HepG2 (cell line): ENCODE results near the gene ST6GALNAC6. TPM values are rescaled to one million over a fixed set of nuclear protein-coding genes. Genes with fewer than 3 reads are reported as not detected.

Experiments
- ARHGAP35 ChIP-seq: sonication (generic); formaldehyde crosslinking; IDR thresholded peaks from 2 replicates; pipeline ENCODE4 v1.9.0; 2022; ENCODE audit warnings: mild to moderate bottlenecking, inconsistent platforms, moderate library complexity, missing genetic modification reagents, borderline replicate concordance
- BORCS8-MEF2B ChIP-seq: sonication (generic); formaldehyde crosslinking; IDR thresholded peaks from 2 replicates; pipeline ENCODE4 v1.8.0; 2022; ENCODE audit warnings: mild to moderate bottlenecking, missing genetic modification reagents
- CCAR2 ChIP-seq: fragments of 200-400 bp; formaldehyde crosslinking; optimal IDR thresholded peaks from 2 replicates; pipeline ENCODE3; 2018; ENCODE audit warnings: low read depth, mild to moderate bottlenecking, low read length, moderate library complexity
- CHCHD3 ChIP-seq: sonication (generic); formaldehyde crosslinking; IDR thresholded peaks from 2 replicates; pipeline ENCODE4 v1.8.0; 2022; ENCODE audit warnings: mild to moderate bottlenecking, missing genetic modification reagents, moderate library complexity
- FOSL2 ChIP-seq: sonication (generic); formaldehyde crosslinking; IDR thresholded peaks from 2 replicates; pipeline ENCODE4 v1.4.0; 2020; ENCODE audit warnings: missing genetic modification reagents
- FOXA1 ChIP-seq, 2 experiments: fragments of 450-650 bp in 1 of 2; sonication (generic) in 1 of 2; formaldehyde crosslinking in 1 of 2; IDR thresholded peaks; 2 replicates each; pipeline versions ENCODE4 v1.4.0 to v1.6.1; 2016 to 2020; ENCODE audit warnings: missing genetic modification reagents in 1 of 2
- GABPB1 ChIP-seq: IDR thresholded peaks from 2 replicates; pipeline ENCODE4 v1.6.1; 2016; ENCODE audit warnings: mild to moderate bottlenecking, missing genetic modification reagents, moderate library complexity, missing compliant biosample characterization
- GATAD1 ChIP-seq: IDR thresholded peaks from 2 replicates; pipeline ENCODE4 v1.6.1; 2016; ENCODE audit warnings: missing genetic modification reagents, missing compliant biosample characterization
- GLMP ChIP-seq: sonication (generic); formaldehyde crosslinking; IDR thresholded peaks from 2 replicates; pipeline ENCODE4 v1.9.0; 2021; ENCODE audit warnings: missing genetic modification reagents, mild to moderate bottlenecking, borderline replicate concordance
- HIC2 ChIP-seq: sonication (generic); formaldehyde crosslinking; IDR thresholded peaks from 2 replicates; pipeline ENCODE4 v1.9.0; 2022; ENCODE audit warnings: low read depth, missing genetic modification reagents
- HOXA7 ChIP-seq: sonication (generic); formaldehyde crosslinking; IDR thresholded peaks from 2 replicates; pipeline ENCODE4 v1.8.1; 2022; ENCODE audit warnings: mild to moderate bottlenecking, missing genetic modification reagents, moderate library complexity
- HOXD1 ChIP-seq: sonication (generic); formaldehyde crosslinking; IDR thresholded peaks from 2 replicates; pipeline ENCODE4 v1.5.0; 2020; ENCODE audit warnings: missing genetic modification reagents
- KDM3A ChIP-seq: IDR thresholded peaks from 2 replicates; pipeline ENCODE4 v1.6.1; 2018; ENCODE audit warnings: low read depth, missing compliant biosample characterization
- MTA1 ChIP-seq: sonication (generic); formaldehyde crosslinking; IDR thresholded peaks from 2 replicates; pipeline ENCODE4 v1.4.0; 2020; ENCODE audit warnings: missing genetic modification reagents, mild to moderate bottlenecking, borderline replicate concordance
- MXI1 ChIP-seq: IDR thresholded peaks from 3 replicates; pipeline ENCODE4 v1.6.1; 2012; ENCODE audit warnings: low read depth, low read length, inconsistent platforms, borderline replicate concordance
- SNAPC2 ChIP-seq: sonication (generic); formaldehyde crosslinking; IDR thresholded peaks from 2 replicates; pipeline ENCODE4 v1.8.1; 2022; ENCODE audit warnings: mild to moderate bottlenecking, missing genetic modification reagents
- SUZ12 ChIP-seq: fragments of 150-350 bp; IDR thresholded peaks from 2 replicates; pipeline ENCODE4 v1.6.1; 2014; ENCODE audit warnings: low read depth, low read length
- ZBTB20 ChIP-seq: sonication (generic); formaldehyde crosslinking; IDR thresholded peaks from 2 replicates; pipeline ENCODE4 v1.8.1; 2023; ENCODE audit warnings: missing genetic modification reagents, low read depth, mild to moderate bottlenecking, borderline replicate concordance
- ZBTB37 ChIP-seq: sonication (generic); formaldehyde crosslinking; IDR thresholded peaks from 2 replicates; pipeline ENCODE4 v1.4.0; 2020; ENCODE audit warnings: mild to moderate bottlenecking, missing genetic modification reagents
- ZNF143 ChIP-seq: sonication (generic); formaldehyde crosslinking; IDR thresholded peaks from 2 replicates; pipeline ENCODE4 v1.4.0; 2020; ENCODE audit warnings: missing genetic modification reagents
- ZNF333 ChIP-seq: sonication (generic); formaldehyde crosslinking; IDR thresholded peaks from 2 replicates; pipeline ENCODE4 v1.4.0; 2020; ENCODE audit warnings: mild to moderate bottlenecking, missing genetic modification reagents, borderline replicate concordance
- ZNF337 ChIP-seq: sonication (generic); formaldehyde crosslinking; IDR thresholded peaks from 2 replicates; pipeline ENCODE4 v1.5.1; 2020; ENCODE audit warnings: missing genetic modification reagents, low read depth, mild to moderate bottlenecking, borderline replicate concordance
- ZNF367 ChIP-seq: sonication (generic); formaldehyde crosslinking; IDR thresholded peaks from 2 replicates; pipeline ENCODE4 v1.4.0; 2020; ENCODE audit warnings: missing genetic modification reagents, borderline replicate concordance
- ZNF431 ChIP-seq: sonication (generic); formaldehyde crosslinking; IDR thresholded peaks from 2 replicates; pipeline ENCODE4 v1.9.0; 2022; ENCODE audit warnings: missing genetic modification reagents, low read depth, mild to moderate bottlenecking, borderline replicate concordance
- ZNF567 ChIP-seq: sonication (generic); formaldehyde crosslinking; IDR thresholded peaks from 2 replicates; pipeline ENCODE4 v1.8.1; 2023; ENCODE audit warnings: mild to moderate bottlenecking, missing genetic modification reagents, borderline replicate concordance
- ZNF572 ChIP-seq: sonication (generic); formaldehyde crosslinking; IDR thresholded peaks from 2 replicates; pipeline ENCODE4 v1.5.1; 2020; ENCODE audit warnings: mild to moderate bottlenecking, missing genetic modification reagents
- ZNF576 ChIP-seq: sonication (generic); formaldehyde crosslinking; IDR thresholded peaks from 2 replicates; pipeline ENCODE4 v1.4.0; 2020; ENCODE audit warnings: mild to moderate bottlenecking, missing genetic modification reagents
- ZNF761 ChIP-seq: sonication (generic); formaldehyde crosslinking; conservative IDR thresholded peaks from 2 replicates; pipeline ENCODE4 v1.4.0; 2020; ENCODE audit warnings: mild to moderate bottlenecking, missing genetic modification reagents
- ZNF788 ChIP-seq: sonication (generic); formaldehyde crosslinking; IDR thresholded peaks from 2 replicates; pipeline ENCODE4 v1.5.0; 2020; ENCODE audit warnings: mild to moderate bottlenecking, missing genetic modification reagents, borderline replicate concordance
- polyA plus RNA-seq, 8 experiments: library from polyadenylated mRNA; depleted of rRNA in 3 of 8; stranded (reverse) in 7 of 8; unstranded in 1 of 8; fragments of >200 nt; fragmentation: Illumina TruSeq in 4 of 8; extraction: Trizol in 4 of 8; gene quantifications; 2 replicates each; pipeline versions ENCODE4 v1.2.1 to v1.2.3, GENCODE V29; 2011 to 2016; ENCODE audit warnings: low read depth in 4 of 8, missing spikeins in 1 of 8, mixed read lengths in 1 of 8; ENCODE audit not compliant: insufficient read depth in 1 of 8
- total RNA-seq, 5 experiments: library from RNA; depleted of rRNA; stranded (reverse); fragments of >200 nt; fragmentation: Illumina TruSeq; extraction: Trizol; gene quantifications; 2 replicates each; pipeline ENCODE4 v1.2.3, GENCODE V29; 2016; ENCODE audit warnings: low read depth in 1 of 5

Gene ST6GALNAC6
- total and polyA plus RNA-seq, 2 of the 13 experiments (the other 11 are each of a cell fraction or from before 2014, with no cell fraction given) = 18.5 to 65.4 TPM

GRCh38 chr9:127943731-127944144 is 44.3 kb upstream of the ST6GALNAC6 start (continued):
- peak; percentile 27; the same call in 1 of the 2 replicates for TF ChIP-seq ZNF788
- no peak for TF ChIP-seq GATAD1 (CRISPR knock-in tag)
- TF ChIP-seq FOSL2 (CRISPR knock-in tag) = peak; percentile 47; the same call in 1 of the 2 replicates
- TF ChIP-seq ZNF367 (CRISPR knock-in tag) = no peak
- no peak for TF ChIP-seq FOXA1 (IDR thresholded peaks at IDR 0.05)
- TF ChIP-seq FOXA1 (CRISPR knock-in tag; IDR thresholded peaks at IDR 0.05) = no peak
- no peak for TF ChIP-seq ZNF567 (CRISPR knock-in tag)
- peak; percentile 30; the same call in 1 of the 3 replicates for TF ChIP-seq MXI1
- no peak for TF ChIP-seq BORCS8-MEF2B
- TF ChIP-seq ZNF576 (CRISPR knock-in tag) = no peak
- TF ChIP-seq HIC2 (CRISPR knock-in tag) = no peak
- TF ChIP-seq ZBTB20 (CRISPR knock-in tag) = no peak
- TF ChIP-seq ZNF143 (CRISPR knock-in tag) = no peak
- no peak for TF ChIP-seq ZNF572 (CRISPR knock-in tag)
- no peak for TF ChIP-seq KDM3A (CRISPR knock-in tag)
- no peak for TF ChIP-seq SUZ12
- TF ChIP-seq ZBTB37 (CRISPR knock-in tag) = no peak
- no peak for TF ChIP-seq CCAR2
- no peak for TF ChIP-seq SNAPC2 (CRISPR knock-in tag)
- no peak for TF ChIP-seq CHCHD3 (CRISPR knock-in tag)
- no peak for TF ChIP-seq ZNF431 (CRISPR knock-in tag)
- no peak for TF ChIP-seq ARHGAP35 (CRISPR knock-in tag)
- no peak for TF ChIP-seq MTA1 (CRISPR knock-in tag)
- TF ChIP-seq GABPB1 (CRISPR knock-in tag) = peak; percentile 57
- TF ChIP-seq ZNF761 (CRISPR knock-in tag) = no peak
- TF ChIP-seq ZNF337 (CRISPR knock-in tag) = no peak
- no peak for TF ChIP-seq GLMP (CRISPR knock-in tag)
- TF ChIP-seq ZNF333 (CRISPR knock-in tag) = no peak
- no peak for TF ChIP-seq HOXD1
- no peak for TF ChIP-seq HOXA7
